SK-N-SH treated with all-trans-retinoic acid at 6 μM for 48 hours (cell line): Measurements from ENCODE around the gene C2CD4C.

Experiments
- ARNTL ChIP-seq: fragments of 450-650 bp; formaldehyde crosslinking; IDR thresholded peaks from 2 replicates; pipeline ENCODE4 v1.5.0; 2020; ENCODE audit warnings: low read depth, mild to moderate bottlenecking, moderate library complexity, borderline replicate concordance
- BACH2 ChIP-seq: fragments of 250-450 bp; sonication (Bioruptor Pico); IDR thresholded peaks from 2 replicates; pipeline ENCODE4 v1.9.0; 2021; ENCODE audit warnings: mild to moderate bottlenecking, borderline replicate concordance
- CREB5 ChIP-seq: fragments of 250-450 bp; sonication (Bioruptor Pico); IDR thresholded peaks from 2 replicates; pipeline ENCODE4 v1.5.1; 2020; ENCODE audit warnings: low read depth, mild to moderate bottlenecking, moderate library complexity
- ESRRG ChIP-seq: fragments of 250-450 bp; sonication (Bioruptor Pico); IDR thresholded peaks from 2 replicates; pipeline ENCODE4 v1.6.1; 2021; ENCODE audit warnings: mild to moderate bottlenecking
- ZC3H10 ChIP-seq: fragments of 250-450 bp; sonication (Bioruptor Pico); IDR thresholded peaks from 2 replicates; pipeline ENCODE4 v1.5.1; 2021; ENCODE audit warnings: mild to moderate bottlenecking, moderate library complexity
- ZFP3 ChIP-seq: fragments of 250-450 bp; sonication (Bioruptor Pico); IDR thresholded peaks from 2 replicates; pipeline ENCODE4 v1.5.0; 2020; ENCODE audit warnings: mild to moderate bottlenecking, moderate library complexity
- TF ChIP-seq, protein P1 (sequence below): fragments of 250-450 bp; sonication (Bioruptor Pico); IDR thresholded peaks from 2 replicates; pipeline ENCODE4 v1.5.0; 2020; ENCODE audit warnings: mild to moderate bottlenecking, moderate library complexity

DNA sequence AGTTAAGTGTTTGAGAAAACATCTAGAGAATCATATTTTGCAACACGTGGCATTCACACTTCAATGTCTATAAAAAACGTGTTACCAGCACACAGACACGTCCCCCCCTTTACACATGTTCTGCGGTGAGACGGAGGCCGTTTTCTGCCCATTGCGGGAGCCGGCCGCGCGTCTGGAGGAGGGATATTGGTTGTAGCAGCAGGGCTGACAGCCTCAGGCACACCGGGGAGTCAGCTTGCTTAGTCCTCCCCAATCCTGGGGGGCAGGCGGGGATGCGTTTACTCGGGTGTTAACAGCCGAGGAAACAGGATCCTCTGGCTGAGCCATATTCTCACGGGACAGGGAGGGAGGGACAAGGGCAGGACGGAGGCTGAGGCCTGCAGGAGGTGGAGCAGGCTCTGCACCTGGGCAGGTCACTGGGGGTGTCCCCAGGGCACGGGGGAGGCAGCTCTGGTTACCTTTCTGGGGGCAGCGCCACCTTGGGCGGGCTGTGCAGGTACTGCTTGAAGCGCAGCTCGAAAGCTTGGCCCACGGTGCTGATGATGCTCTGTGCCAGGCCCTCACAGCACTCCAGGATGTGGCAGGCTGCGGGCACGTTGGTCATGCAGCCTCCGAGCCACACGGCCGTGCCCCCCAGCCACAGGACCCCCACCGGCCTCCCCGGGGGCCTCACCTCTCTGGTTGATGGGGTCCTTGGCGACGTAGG is 26.9 kb upstream of the C2CD4C start:
- TF ChIP-seq ZC3H10 (CRISPR knock-in tag), result no peak
- no peak for TF ChIP-seq ZFP3
- TF ChIP-seq ESRRG (CRISPR knock-in tag), result no peak
- TF ChIP-seq, protein P1, sequence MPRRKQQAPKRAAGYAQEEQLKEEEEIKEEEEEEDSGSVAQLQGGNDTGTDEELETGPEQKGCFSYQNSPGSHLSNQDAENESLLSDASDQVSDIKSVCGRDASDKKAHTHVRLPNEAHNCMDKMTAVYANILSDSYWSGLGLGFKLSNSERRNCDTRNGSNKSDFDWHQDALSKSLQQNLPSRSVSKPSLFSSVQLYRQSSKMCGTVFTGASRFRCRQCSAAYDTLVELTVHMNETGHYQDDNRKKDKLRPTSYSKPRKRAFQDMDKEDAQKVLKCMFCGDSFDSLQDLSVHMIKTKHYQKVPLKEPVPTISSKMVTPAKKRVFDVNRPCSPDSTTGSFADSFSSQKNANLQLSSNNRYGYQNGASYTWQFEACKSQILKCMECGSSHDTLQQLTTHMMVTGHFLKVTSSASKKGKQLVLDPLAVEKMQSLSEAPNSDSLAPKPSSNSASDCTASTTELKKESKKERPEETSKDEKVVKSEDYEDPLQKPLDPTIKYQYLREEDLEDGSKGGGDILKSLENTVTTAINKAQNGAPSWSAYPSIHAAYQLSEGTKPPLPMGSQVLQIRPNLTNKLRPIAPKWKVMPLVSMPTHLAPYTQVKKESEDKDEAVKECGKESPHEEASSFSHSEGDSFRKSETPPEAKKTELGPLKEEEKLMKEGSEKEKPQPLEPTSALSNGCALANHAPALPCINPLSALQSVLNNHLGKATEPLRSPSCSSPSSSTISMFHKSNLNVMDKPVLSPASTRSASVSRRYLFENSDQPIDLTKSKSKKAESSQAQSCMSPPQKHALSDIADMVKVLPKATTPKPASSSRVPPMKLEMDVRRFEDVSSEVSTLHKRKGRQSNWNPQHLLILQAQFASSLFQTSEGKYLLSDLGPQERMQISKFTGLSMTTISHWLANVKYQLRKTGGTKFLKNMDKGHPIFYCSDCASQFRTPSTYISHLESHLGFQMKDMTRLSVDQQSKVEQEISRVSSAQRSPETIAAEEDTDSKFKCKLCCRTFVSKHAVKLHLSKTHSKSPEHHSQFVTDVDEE (CRISPR knock-in tag), result no peak
- no peak for TF ChIP-seq ARNTL (CRISPR knock-in tag)
- TF ChIP-seq CREB5 (CRISPR knock-in tag), result no peak
- no peak for TF ChIP-seq BACH2 (CRISPR knock-in tag)
